ENCODE results near the gene GLT8D2. TPM values are rescaled to one million over a fixed set of nuclear protein-coding genes. Genes with fewer than 3 reads are reported as not detected.

Gene GLT8D2
- total RNA-seq, 2 donors from 2014 or later, result 30.4 to 45.2 TPM

- H3K27ac ChIP-seq, result no peak overlapping the region
- H3K36me3 ChIP-seq, result peaks cover 35% of the 10 kb centered on the region
- H3K9me3 ChIP-seq, result no peaks in the 10 kb centered on the region
- no peak overlapping the region for H3K4me3 ChIP-seq
- TF ChIP-seq CTCF (IDR thresholded peaks at IDR 0.05), result no peak
- ATAC-seq (ENCODE audit: insufficient number of reproducible peaks, low FRiP score, low read depth) (no peak), DNase-seq (ENCODE audit: low spot score) (no peak)
- no peaks in the 10 kb centered on the region for H3K27me3 ChIP-seq (replicated peaks; ENCODE audit: insufficient read depth)
- H3K4me1 ChIP-seq (ENCODE audit: control insufficient read depth in 1 of 2, low read depth in 2 of 2), result no peaks in the 10 kb centered on the region
These were observed 40.7 kb upstream of the GLT8D2 start for GRCh38 chr12:104090685-104091084.

- no peak for TF ChIP-seq CTCF (IDR thresholded peaks at IDR 0.05)
- DNase-seq (ENCODE audit: low spot score) (no peak), ATAC-seq (ENCODE audit: insufficient number of reproducible peaks, low FRiP score, low read depth) (no peak)
- Histone ChIP-seq H3K36me3 (peaks cover 29% of the 10 kb centered on the region), H3K4me3 (no peak overlapping the region), H3K27ac (no peak overlapping the region), H3K27me3 (replicated peaks; ENCODE audit: insufficient read depth) (no peaks in the 10 kb centered on the region), H3K4me1 (ENCODE audit: control insufficient read depth in 1 of 2, low read depth in 2 of 2) (no peaks in the 10 kb centered on the region), H3K9me3 (no peaks in the 10 kb centered on the region)
These were observed 33.9 kb upstream of the GLT8D2 start for GRCh38 chr12:104083769-104084475.

- peaks cover 15% of the 10 kb centered on the region for H3K36me3 ChIP-seq
- H3K27me3 ChIP-seq (replicated peaks; ENCODE audit: insufficient read depth), result no peaks in the 10 kb centered on the region
- no peak for TF ChIP-seq CTCF (IDR thresholded peaks at IDR 0.05)
- H3K27ac ChIP-seq, result no peak overlapping the region
- DNase-seq (ENCODE audit: low spot score) (no peak), ATAC-seq (ENCODE audit: insufficient number of reproducible peaks, low FRiP score, low read depth) (no peak)
- peaks cover 0 to 4% of the 10 kb centered on the region in 2 donors for H3K4me1 ChIP-seq (ENCODE audit: control insufficient read depth in 1 of 2, low read depth in 2 of 2)
- no peak overlapping the region for H3K4me3 ChIP-seq
- no peaks in the 10 kb centered on the region for H3K9me3 ChIP-seq
These were observed 30.8 kb upstream of the GLT8D2 start for GRCh38 chr12:104080764-104081163.

- ATAC-seq (ENCODE audit: insufficient number of reproducible peaks, low FRiP score, low read depth) (no peak), DNase-seq (ENCODE audit: low spot score) (no peak)
- no peaks in the 10 kb centered on the region for H3K9me3 ChIP-seq
- peaks cover 0 to 4% of the 10 kb centered on the region in 2 donors for H3K4me1 ChIP-seq (ENCODE audit: control insufficient read depth in 1 of 2, low read depth in 2 of 2)
- peaks cover 14% of the 10 kb centered on the region for H3K36me3 ChIP-seq
- no peak for TF ChIP-seq CTCF (IDR thresholded peaks at IDR 0.05)
- H3K27ac ChIP-seq, result no peak overlapping the region
- H3K27me3 ChIP-seq (replicated peaks; ENCODE audit: insufficient read depth), result no peaks in the 10 kb centered on the region
- H3K4me3 ChIP-seq, result no peak overlapping the region
These were observed 29.0 kb upstream of the GLT8D2 start for GRCh38 chr12:104079024-104079423.

- Histone ChIP-seq H3K36me3 (peaks cover 5% of the 10 kb centered on the region), H3K9me3 (no peaks in the 10 kb centered on the region), H3K4me1 (ENCODE audit: control insufficient read depth in 1 of 2, low read depth in 2 of 2) (peaks cover 0 to 2% of the 10 kb centered on the region in 2 donors), H3K27me3 (replicated peaks; ENCODE audit: insufficient read depth) (no peaks in the 10 kb centered on the region), H3K27ac (no peak overlapping the region), H3K4me3 (no peak overlapping the region)
- ATAC-seq (ENCODE audit: insufficient number of reproducible peaks, low FRiP score, low read depth), result no peak
- DNase-seq (ENCODE audit: low spot score), result no peak
- TF ChIP-seq CTCF (IDR thresholded peaks at IDR 0.05), result no peak
These were observed 23.7 kb upstream of the GLT8D2 start for GRCh38 chr12:104073699-104074098.
